IMR-90 (cell line): Measurements from ENCODE around the gene CNPY3. TPM values are rescaled to one million over a fixed set of nuclear protein-coding genes. Genes with fewer than 3 reads are reported as not detected.

Experiments
- ATAC-seq: fragments of 200-7000 bp; cut with Tn5 transposase; 2 replicates; pipeline ENCODE4 v1.9.1; 2020; ENCODE audit warnings: low read depth, mild to moderate bottlenecking, moderate library complexity
- BruUV-seq: library from RNA; stranded (reverse); fragments of 400-500 nt; replicated peaks from 2 replicates; lab custom pipeline; 2021; lab: Mats Ljungman, UMichigan
- CTCF ChIA-PET: fragments of 300-600 bp; formaldehyde crosslinking; extraction: SDS; loops from one replicate; lab custom pipeline; 2021; ENCODE audit warnings: antibody characterized with exemption; lab: Yijun Ruan, JAX
- POLR2A ChIA-PET: fragments of 300-600 bp; sonication (Branson Sonifier 250); formaldehyde crosslinking; loops from one replicate; lab custom pipeline; 2022; ENCODE audit warnings: antibody characterized with exemption; ENCODE audit not compliant: unreplicated experiment; lab: Charles Lee
- DNase-seq: peaks from one replicate; pipeline ENCODE4 v3.0.0; 2013
- H2AFZ ChIP-seq: replicated peaks from 2 replicates; pipeline ENCODE3; 2013; ENCODE audit warnings: low read length, mild to moderate bottlenecking; ENCODE audit not compliant: poor library complexity
- H2AK5ac ChIP-seq: 2 replicates; pipeline ENCODE4 v1.6.1; 2013; ENCODE audit warnings: low read depth, low read length, inconsistent platforms
- H2AK9ac ChIP-seq: replicated peaks from 2 replicates; pipeline ENCODE3; 2013; ENCODE audit warnings: mild to moderate bottlenecking, low read depth, low read length, moderate library complexity; ENCODE audit not compliant: poor library complexity
- H2BK120ac ChIP-seq: 2 replicates; pipeline ENCODE4 v1.6.1; 2013; ENCODE audit warnings: low read depth, low read length, inconsistent platforms
- H2BK15ac ChIP-seq: 3 replicates; pipeline ENCODE4 v1.6.1; 2013; ENCODE audit warnings: low read depth, low read length, inconsistent platforms
- H2BK20ac ChIP-seq: 2 replicates; pipeline ENCODE4 v1.6.1; 2013; ENCODE audit warnings: low read depth, mild to moderate bottlenecking, inconsistent platforms, low read length, moderate library complexity
- H2BK5ac ChIP-seq: 2 replicates; pipeline ENCODE4 v1.6.1; 2013; ENCODE audit warnings: mild to moderate bottlenecking, low read depth, low read length, inconsistent platforms; ENCODE audit not compliant: poor library complexity, severe bottlenecking
- H3K14ac ChIP-seq: replicated peaks from 2 replicates; pipeline ENCODE4 v1.6.1; 2013; ENCODE audit warnings: low read depth, low read length, inconsistent platforms
- H3K18ac ChIP-seq: 2 replicates; pipeline ENCODE4 v1.6.1; 2013; ENCODE audit warnings: low read depth, low read length, control low read depth
- H3K23ac ChIP-seq: 2 replicates; pipeline ENCODE4 v1.6.1; 2013; ENCODE audit warnings: low read depth, low read length, inconsistent platforms
- H3K27ac ChIP-seq: 2 replicates; pipeline ENCODE4 v1.5.1; 2013; ENCODE audit warnings: mild to moderate bottlenecking, control low read depth, low read length; ENCODE audit not compliant: insufficient read depth
- H3K27me3 ChIP-seq: 2 replicates; pipeline ENCODE4 v1.6.1; 2013; ENCODE audit warnings: low read length; ENCODE audit not compliant: control insufficient read depth, insufficient read depth
- H3K36me3 ChIP-seq: 2 replicates; pipeline ENCODE4 v1.6.1; 2013; ENCODE audit warnings: low read length, mixed read lengths; ENCODE audit not compliant: control insufficient read depth, insufficient read depth
- H3K4ac ChIP-seq: 2 replicates; pipeline ENCODE4 v1.6.1; 2013; ENCODE audit warnings: low read depth, low read length, inconsistent platforms
- H3K4me1 ChIP-seq: 2 replicates; pipeline ENCODE4 v1.6.1; 2013; ENCODE audit warnings: low read length, mixed read lengths; ENCODE audit not compliant: control insufficient read depth, insufficient read depth
- H3K4me2 ChIP-seq: 2 replicates; pipeline ENCODE4 v1.6.1; 2013; ENCODE audit warnings: low read depth, mild to moderate bottlenecking, control low read depth, low read length, moderate library complexity
- H3K4me3 ChIP-seq: 2 replicates; pipeline ENCODE4 v1.5.1; 2013; ENCODE audit warnings: low read depth, mild to moderate bottlenecking, control low read depth, low read length, moderate library complexity; ENCODE audit not compliant: insufficient read depth
- H3K56ac ChIP-seq: 2 replicates; pipeline ENCODE4 v1.6.1; 2013; ENCODE audit warnings: low read length, inconsistent platforms; ENCODE audit not compliant: insufficient read depth; ENCODE audit errors: extremely low read depth
- H3K79me1 ChIP-seq, 2 experiments: 2 replicates each; pipeline ENCODE4 v1.6.1; 2013; ENCODE audit warnings: low read length in 2 of 2, inconsistent platforms in 1 of 2, low read depth in 1 of 2
- H3K9ac ChIP-seq: 2 replicates; pipeline ENCODE4 v1.6.1; 2013; ENCODE audit warnings: low read depth, low read length, control low read depth
- H3K9me1 ChIP-seq: 2 replicates; pipeline ENCODE4 v1.6.1; 2013; ENCODE audit warnings: low read length, inconsistent platforms; ENCODE audit not compliant: insufficient read depth
- H3K9me3 ChIP-seq: 2 replicates; pipeline ENCODE4 v1.6.1; 2013; ENCODE audit warnings: low read length; ENCODE audit not compliant: control insufficient read depth, insufficient read depth
- H4K20me1 ChIP-seq: 2 replicates; pipeline ENCODE4 v1.6.1; 2013; ENCODE audit warnings: low read length, inconsistent platforms; ENCODE audit not compliant: insufficient read depth
- H4K5ac ChIP-seq: 2 replicates; pipeline ENCODE4 v1.6.1; 2013; ENCODE audit warnings: mild to moderate bottlenecking, low read depth, low read length, control low read depth
- H4K8ac ChIP-seq, 2 experiments: 2 replicates each; pipeline ENCODE4 v1.6.1; 2013; ENCODE audit warnings: low read depth in 2 of 2, low read length in 2 of 2, control low read depth in 1 of 2, inconsistent platforms in 1 of 2
- H4K91ac ChIP-seq: 2 replicates; pipeline ENCODE4 v1.6.1; 2013; ENCODE audit warnings: low read depth, low read length, inconsistent platforms; ENCODE audit not compliant: insufficient read depth
- BHLHE40 ChIP-seq: fragments of 150-350 bp; IDR thresholded peaks from 2 replicates; pipeline ENCODE4 v1.6.1; 2016; ENCODE audit warnings: mild to moderate bottlenecking, low read depth, low read length
- FOS ChIP-seq: fragments of 150-350 bp; IDR thresholded peaks from 2 replicates; pipeline ENCODE4 v1.6.1; 2016; ENCODE audit warnings: low read depth, low read length
- MAZ ChIP-seq: IDR thresholded peaks from 2 replicates; pipeline ENCODE4 v1.6.1; 2012; ENCODE audit warnings: low read depth, mild to moderate bottlenecking, low read length, improper control_type of control experiment, moderate library complexity, borderline replicate concordance
- RCOR1 ChIP-seq: IDR thresholded peaks from 2 replicates; pipeline ENCODE4 v1.6.1; 2012; ENCODE audit warnings: mild to moderate bottlenecking, low read length, improper control_type of control experiment; ENCODE audit not compliant: insufficient replicate concordance
- RFX5 ChIP-seq: IDR thresholded peaks from 2 replicates; pipeline ENCODE4 v1.8.0; 2012; ENCODE audit warnings: low read depth, mild to moderate bottlenecking, low read length, moderate library complexity
- SMC3 ChIP-seq: fragments of 150-350 bp; IDR thresholded peaks from 2 replicates; pipeline ENCODE4 v1.6.1; 2016; ENCODE audit warnings: low read depth, mild to moderate bottlenecking, antibody characterized with exemption, low read length, moderate library complexity
- WGBS, 2 experiments: methylation state at CpG; one replicate each; pipeline versions ENCODE4 v1.1.5 to v1.1.7; 2013; ENCODE audit warnings: missing lambda C conversion rate in 2 of 2; ENCODE audit not compliant: insufficient read length in 1 of 2; ENCODE audit errors: extremely low coverage in 2 of 2; 5-methylcytosine and 5-hydroxymethylcytosine counted together
- dilution Hi-C: fragments of 300-500 bp; cut with HindIII; formaldehyde crosslinking; loops from one replicate; pipeline ENCODE4 v1.14.3; 2018; ENCODE audit warnings: low sequenced_read_pairs; ENCODE audit not compliant: unreplicated experiment
- in situ Hi-C: fragments of 300-500 bp; cut with MboI; formaldehyde crosslinking; loops from 3 replicates; pipeline ENCODE4 v1.14.3; 2019; ENCODE audit warnings: low sequenced_read_pairs, inconsistent platforms, mixed read lengths
- intact Hi-C: fragments of 100-400 bp; cut with micrococcal nuclease; formaldehyde crosslinking; loops from 2 replicates; pipeline ENCODE4 v1.10.0; 2022
- polyA plus RNA-seq, 3 experiments: library from polyadenylated mRNA; depleted of rRNA; stranded (reverse); fragments of >200 nt; gene quantifications; 2 replicates each; pipeline ENCODE4 v1.2.3, GENCODE V29; 2012; ENCODE audit warnings: low replicate concordance in 1 of 3
- total RNA-seq: library from RNA; depleted of rRNA; stranded (reverse); fragments of >200 nt; gene quantifications from 2 replicates; pipeline ENCODE4 v1.2.3, GENCODE V29; 2012
- TF ChIP-seq, protein P1 (sequence below): fragments of 150-350 bp; IDR thresholded peaks from 2 replicates; pipeline ENCODE4 v1.6.1; 2016; ENCODE audit warnings: low read depth, mild to moderate bottlenecking, low read length, moderate library complexity, borderline replicate concordance
- TF ChIP-seq, protein P2 (sequence below): fragments of 150-350 bp; IDR thresholded peaks from 2 replicates; pipeline ENCODE4 v1.6.1; 2017; ENCODE audit warnings: mild to moderate bottlenecking, antibody characterized with exemption, low read length, low read depth
- TF ChIP-seq, protein P3 (sequence below): conservative IDR thresholded peaks from 2 replicates; pipeline ENCODE4 v1.5.1; 2012; ENCODE audit warnings: mild to moderate bottlenecking, low read depth, low read length, improper control_type of control experiment

Gene CNPY3
- total and polyA plus RNA-seq, 2 of the 4 experiments (the other 2 are of a cell fraction): 13.3 to 39.2 TPM

DNA sequence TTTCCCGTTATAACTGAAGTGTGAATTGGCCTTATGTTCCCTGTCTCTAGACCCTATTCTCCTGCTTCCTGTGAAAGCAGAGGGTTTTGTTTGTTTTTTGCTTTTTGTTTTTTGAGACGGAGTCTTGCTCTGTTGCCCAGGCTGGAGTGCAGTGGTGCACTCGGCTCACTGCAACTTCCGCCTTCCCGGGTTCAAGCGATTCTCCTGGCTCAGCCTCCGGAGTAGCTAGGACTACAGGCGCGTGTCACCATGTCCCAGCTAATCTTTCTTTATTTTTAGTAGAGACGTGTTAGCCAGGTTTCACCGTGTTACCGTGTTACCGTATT lies 30.6 kb downstream of the CNPY3 start:
- H2BK15ac ChIP-seq: no peak overlapping the region
- H3K14ac ChIP-seq: no peak overlapping the region
- no peaks in the 10 kb centered on the region for H3K9me3 ChIP-seq
- H4K20me1 ChIP-seq: no peaks in the 10 kb centered on the region
- intact Hi-C loops (no loop called here), in situ Hi-C loops (no loop called here), dilution Hi-C loops (no loop called here)
- H2BK120ac ChIP-seq: no peak overlapping the region
- H3K4me3 ChIP-seq: no peak overlapping the region
- ChIA-PET CTCF (no interaction called here), POLR2A (no interaction called here)
- 69% methylated on average over 9 of the region's 13 CpGs; no CpG with 5 or more reads in 1 of the 2 experiments for WGBS, 2 experiments
- H3K23ac ChIP-seq: no peak overlapping the region
- no peak overlapping the region for H3K27ac ChIP-seq
- peaks cover 0 to 3% of the 10 kb centered on the region in 2 experiments; a peak in 1 of 4 replicates for H3K79me1 ChIP-seq
- DNase-seq: no peak
- peak overlapping the region; percentile 35; the same call in 1 of the 2 replicates for H3K4me2 ChIP-seq
- H4K5ac ChIP-seq: no peak overlapping the region
- no peak overlapping the region for H4K8ac ChIP-seq
- H2AK5ac ChIP-seq: no peak overlapping the region
- H3K9ac ChIP-seq: no peak overlapping the region
- H3K9me1 ChIP-seq: no peaks in the 10 kb centered on the region
- BruUV-seq: no TSS peak
- no peak overlapping the region for H2BK5ac ChIP-seq
- H3K18ac ChIP-seq: no peak overlapping the region
- ATAC-seq: no peak
- H3K36me3 ChIP-seq: peaks cover 21% of the 10 kb centered on the region
- peak overlapping the region; percentile 84 for H2AFZ ChIP-seq
- H3K56ac ChIP-seq: no peak overlapping the region
- no peak overlapping the region for H2BK20ac ChIP-seq
- TF ChIP-seq BHLHE40 (no peak), FOS (no peak), RFX5 (no peak), SMC3 (no peak), RCOR1 (no peak), MAZ (no peak)
- TF ChIP-seq, protein P1, sequence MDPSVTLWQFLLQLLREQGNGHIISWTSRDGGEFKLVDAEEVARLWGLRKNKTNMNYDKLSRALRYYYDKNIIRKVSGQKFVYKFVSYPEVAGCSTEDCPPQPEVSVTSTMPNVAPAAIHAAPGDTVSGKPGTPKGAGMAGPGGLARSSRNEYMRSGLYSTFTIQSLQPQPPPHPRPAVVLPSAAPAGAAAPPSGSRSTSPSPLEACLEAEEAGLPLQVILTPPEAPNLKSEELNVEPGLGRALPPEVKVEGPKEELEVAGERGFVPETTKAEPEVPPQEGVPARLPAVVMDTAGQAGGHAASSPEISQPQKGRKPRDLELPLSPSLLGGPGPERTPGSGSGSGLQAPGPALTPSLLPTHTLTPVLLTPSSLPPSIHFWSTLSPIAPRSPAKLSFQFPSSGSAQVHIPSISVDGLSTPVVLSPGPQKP: no peak
- TF ChIP-seq, protein P2, sequence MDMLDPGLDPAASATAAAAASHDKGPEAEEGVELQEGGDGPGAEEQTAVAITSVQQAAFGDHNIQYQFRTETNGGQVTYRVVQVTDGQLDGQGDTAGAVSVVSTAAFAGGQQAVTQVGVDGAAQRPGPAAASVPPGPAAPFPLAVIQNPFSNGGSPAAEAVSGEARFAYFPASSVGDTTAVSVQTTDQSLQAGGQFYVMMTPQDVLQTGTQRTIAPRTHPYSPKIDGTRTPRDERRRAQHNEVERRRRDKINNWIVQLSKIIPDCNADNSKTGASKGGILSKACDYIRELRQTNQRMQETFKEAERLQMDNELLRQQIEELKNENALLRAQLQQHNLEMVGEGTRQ: no peak
- TF ChIP-seq, protein P3, sequence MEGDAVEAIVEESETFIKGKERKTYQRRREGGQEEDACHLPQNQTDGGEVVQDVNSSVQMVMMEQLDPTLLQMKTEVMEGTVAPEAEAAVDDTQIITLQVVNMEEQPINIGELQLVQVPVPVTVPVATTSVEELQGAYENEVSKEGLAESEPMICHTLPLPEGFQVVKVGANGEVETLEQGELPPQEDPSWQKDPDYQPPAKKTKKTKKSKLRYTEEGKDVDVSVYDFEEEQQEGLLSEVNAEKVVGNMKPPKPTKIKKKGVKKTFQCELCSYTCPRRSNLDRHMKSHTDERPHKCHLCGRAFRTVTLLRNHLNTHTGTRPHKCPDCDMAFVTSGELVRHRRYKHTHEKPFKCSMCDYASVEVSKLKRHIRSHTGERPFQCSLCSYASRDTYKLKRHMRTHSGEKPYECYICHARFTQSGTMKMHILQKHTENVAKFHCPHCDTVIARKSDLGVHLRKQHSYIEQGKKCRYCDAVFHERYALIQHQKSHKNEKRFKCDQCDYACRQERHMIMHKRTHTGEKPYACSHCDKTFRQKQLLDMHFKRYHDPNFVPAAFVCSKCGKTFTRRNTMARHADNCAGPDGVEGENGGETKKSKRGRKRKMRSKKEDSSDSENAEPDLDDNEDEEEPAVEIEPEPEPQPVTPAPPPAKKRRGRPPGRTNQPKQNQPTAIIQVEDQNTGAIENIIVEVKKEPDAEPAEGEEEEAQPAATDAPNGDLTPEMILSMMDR: no peak
- no peak overlapping the region for H2AK9ac ChIP-seq
- H3K4me1 ChIP-seq: peaks cover 7% of the 10 kb centered on the region; the same call in 1 of the 2 replicates
- no peaks in the 10 kb centered on the region for H3K27me3 ChIP-seq
- no peak overlapping the region for H3K4ac ChIP-seq
- no peak overlapping the region for H4K91ac ChIP-seq
